Measurements from ENCODE around the gene KCNMA1.

The KCNMA1 gene

GRCh38 chr10:77441353-77442166 is 196.0 kb downstream of the KCNMA1 start:
- no peak overlapping the region for H3K27ac ChIP-seq
- no peaks in the 10 kb centered on the region for H3K4me1 ChIP-seq (ENCODE audit: control insufficient read depth in 1 of 2, insufficient read depth in 1 of 2, low read depth in 1 of 2, low read length in 1 of 2)
- no peaks in the 10 kb centered on the region for H3K9me3 ChIP-seq
- no peak for TF ChIP-seq CTCF (IDR thresholded peaks at IDR 0.05)
- peaks cover 39% of the 10 kb centered on the region for H3K27me3 ChIP-seq
- no peak overlapping the region for H3K4me3 ChIP-seq (ENCODE audit: low read depth in 1 of 2, low read length in 1 of 2)
- no peaks in the 10 kb centered on the region for H3K36me3 ChIP-seq

GRCh38 chr10:77436257-77436975 is 201.2 kb downstream of the KCNMA1 start:
- peaks cover 24% of the 10 kb centered on the region for H3K27me3 ChIP-seq
- no peak overlapping the region for H3K27ac ChIP-seq
- TF ChIP-seq CTCF (IDR thresholded peaks at IDR 0.05) = no peak
- no peak overlapping the region for H3K4me3 ChIP-seq (ENCODE audit: low read depth in 1 of 2, low read length in 1 of 2)
- no peaks in the 10 kb centered on the region for H3K36me3 ChIP-seq
- no peaks in the 10 kb centered on the region for H3K9me3 ChIP-seq
- H3K4me1 ChIP-seq (ENCODE audit: control insufficient read depth in 1 of 2, insufficient read depth in 1 of 2, low read depth in 1 of 2, low read length in 1 of 2) = no peaks in the 10 kb centered on the region

GRCh38 chr10:77433546-77433945 is 204.1 kb downstream of the KCNMA1 start:
- H3K27ac ChIP-seq = no peak overlapping the region
- no peaks in the 10 kb centered on the region for H3K4me1 ChIP-seq (ENCODE audit: control insufficient read depth in 1 of 2, insufficient read depth in 1 of 2, low read depth in 1 of 2, low read length in 1 of 2)
- H3K36me3 ChIP-seq = no peaks in the 10 kb centered on the region
- no peak for TF ChIP-seq CTCF (IDR thresholded peaks at IDR 0.05)
- H3K27me3 ChIP-seq = peaks cover 21% of the 10 kb centered on the region
- H3K9me3 ChIP-seq = no peaks in the 10 kb centered on the region
- no peak overlapping the region for H3K4me3 ChIP-seq (ENCODE audit: low read depth in 1 of 2, low read length in 1 of 2)

GRCh38 chr10:77431980-77432797 is 205.4 kb downstream of the KCNMA1 start:
- H3K9me3 ChIP-seq = no peaks in the 10 kb centered on the region
- peaks cover 26% of the 10 kb centered on the region for H3K27me3 ChIP-seq
- no peak overlapping the region for H3K4me3 ChIP-seq (ENCODE audit: low read depth in 1 of 2, low read length in 1 of 2)
- no peak overlapping the region for H3K27ac ChIP-seq
- no peak for TF ChIP-seq CTCF (IDR thresholded peaks at IDR 0.05)
- no peaks in the 10 kb centered on the region for H3K36me3 ChIP-seq
- H3K4me1 ChIP-seq (ENCODE audit: control insufficient read depth in 1 of 2, insufficient read depth in 1 of 2, low read depth in 1 of 2, low read length in 1 of 2) = no peaks in the 10 kb centered on the region

- no peak for TF ChIP-seq CTCF (IDR thresholded peaks at IDR 0.05)
- no peaks in the 10 kb centered on the region for H3K4me1 ChIP-seq (ENCODE audit: control insufficient read depth in 1 of 2, insufficient read depth in 1 of 2, low read depth in 1 of 2, low read length in 1 of 2)
- H3K36me3 ChIP-seq = no peaks in the 10 kb centered on the region
Observed at GRCh38 chr10:77431209-77431611, 206.4 kb downstream of the KCNMA1 start.

More at GRCh38 chr10:77431209-77431611, 206.4 kb downstream of the KCNMA1 start:
- Histone ChIP-seq H3K27ac (no peak overlapping the region), H3K4me3 (ENCODE audit: low read depth in 1 of 2, low read length in 1 of 2) (no peak overlapping the region), H3K9me3 (no peaks in the 10 kb centered on the region), H3K27me3 (peaks cover 26% of the 10 kb centered on the region)
